ENCODE measurements around the gene RPL22L1. TPM values are rescaled to one million over a fixed set of nuclear protein-coding genes. Genes with fewer than 3 reads are reported as not detected.

Gene RPL22L1
- total RNA-seq, 1 donor from 2014 or later: 95.6 TPM

DNA sequence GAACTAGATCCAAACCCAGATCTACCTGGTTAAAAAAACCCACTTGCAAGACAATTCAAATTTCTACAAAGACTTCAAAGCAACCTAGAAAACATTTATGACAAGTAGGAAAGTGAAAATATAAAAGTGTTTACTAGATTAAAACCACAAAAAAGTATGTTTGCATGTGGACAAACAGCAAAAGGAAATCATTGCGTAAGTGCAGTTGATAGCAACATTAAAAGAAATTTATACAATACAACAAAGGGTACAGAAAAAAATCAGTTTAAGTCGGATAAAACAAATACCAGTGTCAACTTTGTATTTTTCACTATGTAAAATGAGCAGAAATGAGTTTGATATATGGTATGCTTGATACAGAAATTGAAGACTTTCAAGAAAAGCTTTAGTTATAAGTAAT is 35.9 kb upstream of the RPL22L1 start:
- TF ChIP-seq, protein P1, sequence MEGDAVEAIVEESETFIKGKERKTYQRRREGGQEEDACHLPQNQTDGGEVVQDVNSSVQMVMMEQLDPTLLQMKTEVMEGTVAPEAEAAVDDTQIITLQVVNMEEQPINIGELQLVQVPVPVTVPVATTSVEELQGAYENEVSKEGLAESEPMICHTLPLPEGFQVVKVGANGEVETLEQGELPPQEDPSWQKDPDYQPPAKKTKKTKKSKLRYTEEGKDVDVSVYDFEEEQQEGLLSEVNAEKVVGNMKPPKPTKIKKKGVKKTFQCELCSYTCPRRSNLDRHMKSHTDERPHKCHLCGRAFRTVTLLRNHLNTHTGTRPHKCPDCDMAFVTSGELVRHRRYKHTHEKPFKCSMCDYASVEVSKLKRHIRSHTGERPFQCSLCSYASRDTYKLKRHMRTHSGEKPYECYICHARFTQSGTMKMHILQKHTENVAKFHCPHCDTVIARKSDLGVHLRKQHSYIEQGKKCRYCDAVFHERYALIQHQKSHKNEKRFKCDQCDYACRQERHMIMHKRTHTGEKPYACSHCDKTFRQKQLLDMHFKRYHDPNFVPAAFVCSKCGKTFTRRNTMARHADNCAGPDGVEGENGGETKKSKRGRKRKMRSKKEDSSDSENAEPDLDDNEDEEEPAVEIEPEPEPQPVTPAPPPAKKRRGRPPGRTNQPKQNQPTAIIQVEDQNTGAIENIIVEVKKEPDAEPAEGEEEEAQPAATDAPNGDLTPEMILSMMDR (IDR thresholded peaks at IDR 0.05; ENCODE audit: insufficient read depth, low read depth, low read length): no peak
- Histone ChIP-seq H3K4me1 (ENCODE audit: insufficient read depth, low read length) (peaks cover 7% of the 10 kb centered on the region), H3K27me3 (ENCODE audit: insufficient read depth, low read length) (no peaks in the 10 kb centered on the region), H3K9ac (ENCODE audit: low read length) (no peak overlapping the region), H3K4me2 (ENCODE audit: low read length) (no peak overlapping the region), H3K27ac (ENCODE audit: low read depth, low read length) (no peak overlapping the region), H3K4me3 (ENCODE audit: insufficient read depth, low read depth, low read length) (no peak overlapping the region), H3K9me3 (ENCODE audit: insufficient read depth, low read depth, low read length) (peaks cover 11% of the 10 kb centered on the region), H3K36me3 (ENCODE audit: insufficient read depth, low read length) (no peaks in the 10 kb centered on the region), H2AFZ (ENCODE audit: low read depth, low read length) (no peak overlapping the region), H3K79me2 (ENCODE audit: insufficient read depth, low read length) (peaks cover 16% of the 10 kb centered on the region), H4K20me1 (ENCODE audit: insufficient read depth, low read length) (no peaks in the 10 kb centered on the region)
- Mint-ChIP-seq H3K27me3 (ENCODE audit: low read depth, unreplicated experiment) (no peaks in the 10 kb centered on the region), H3K27ac (ENCODE audit: unreplicated experiment) (no peak overlapping the region), H3K4me3 (ENCODE audit: unreplicated experiment) (no peak overlapping the region), H3K4me1 (ENCODE audit: low read depth, unreplicated experiment) (peaks cover 2% of the 10 kb centered on the region), H3K9me3 (ENCODE audit: unreplicated experiment) (peaks cover 2% of the 10 kb centered on the region), H3K36me3 (ENCODE audit: low read depth, unreplicated experiment) (peaks cover 2% of the 10 kb centered on the region)
- DNase-seq (ENCODE audit: low read depth) (no peak), FAIRE-seq (no peak)

DNA sequence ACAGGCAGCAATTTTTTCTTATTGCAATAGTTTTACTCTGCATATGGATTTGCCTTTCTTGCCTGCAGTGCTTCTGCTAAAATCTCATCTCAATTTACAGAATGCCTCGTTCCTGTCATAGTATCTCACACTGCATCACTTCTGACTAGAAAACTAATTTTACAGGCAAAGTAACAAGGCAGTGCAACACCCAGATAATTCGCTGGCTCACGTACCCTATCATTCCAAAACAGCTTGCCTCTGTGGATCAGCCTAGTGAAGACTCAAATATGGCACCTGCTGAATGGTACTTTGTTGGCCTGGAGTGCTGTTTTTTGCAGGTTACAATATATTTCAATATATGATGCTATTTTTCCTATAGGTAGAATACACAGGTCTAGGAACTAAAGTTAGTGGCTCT is 33.1 kb upstream of the RPL22L1 start:
- Histone ChIP-seq H3K9ac (ENCODE audit: low read length) (no peak overlapping the region), H3K27me3 (ENCODE audit: insufficient read depth, low read length) (no peaks in the 10 kb centered on the region), H3K4me3 (ENCODE audit: insufficient read depth, low read depth, low read length) (no peak overlapping the region), H3K27ac (ENCODE audit: low read depth, low read length) (no peak overlapping the region), H4K20me1 (ENCODE audit: insufficient read depth, low read length) (no peaks in the 10 kb centered on the region), H3K4me2 (ENCODE audit: low read length) (no peak overlapping the region), H3K4me1 (ENCODE audit: insufficient read depth, low read length) (peaks cover 4% of the 10 kb centered on the region), H3K36me3 (ENCODE audit: insufficient read depth, low read length) (no peaks in the 10 kb centered on the region), H3K9me3 (ENCODE audit: insufficient read depth, low read depth, low read length) (no peaks in the 10 kb centered on the region), H3K79me2 (ENCODE audit: insufficient read depth, low read length) (peaks cover 16% of the 10 kb centered on the region), H2AFZ (ENCODE audit: low read depth, low read length) (no peak overlapping the region)
- H3K4me1 Mint-ChIP-seq (ENCODE audit: low read depth, unreplicated experiment): peaks cover 2% of the 10 kb centered on the region
- H3K9me3 Mint-ChIP-seq (ENCODE audit: unreplicated experiment): peaks cover 3% of the 10 kb centered on the region
- no peaks in the 10 kb centered on the region for H3K27me3 Mint-ChIP-seq (ENCODE audit: low read depth, unreplicated experiment)
- FAIRE-seq: no peak
- TF ChIP-seq, protein P1 (IDR thresholded peaks at IDR 0.05; ENCODE audit: insufficient read depth, low read depth, low read length): no peak
- no peak for TF ChIP-seq EZH2 (IDR thresholded peaks at IDR 0.05; ENCODE audit: insufficient read depth, low read length)
- H3K4me3 Mint-ChIP-seq (ENCODE audit: unreplicated experiment): no peak overlapping the region
- no peak for DNase-seq (ENCODE audit: low read depth)
- H3K27ac Mint-ChIP-seq (ENCODE audit: unreplicated experiment): no peak overlapping the region
- peaks cover 3% of the 10 kb centered on the region for H3K36me3 Mint-ChIP-seq (ENCODE audit: low read depth, unreplicated experiment)

DNA sequence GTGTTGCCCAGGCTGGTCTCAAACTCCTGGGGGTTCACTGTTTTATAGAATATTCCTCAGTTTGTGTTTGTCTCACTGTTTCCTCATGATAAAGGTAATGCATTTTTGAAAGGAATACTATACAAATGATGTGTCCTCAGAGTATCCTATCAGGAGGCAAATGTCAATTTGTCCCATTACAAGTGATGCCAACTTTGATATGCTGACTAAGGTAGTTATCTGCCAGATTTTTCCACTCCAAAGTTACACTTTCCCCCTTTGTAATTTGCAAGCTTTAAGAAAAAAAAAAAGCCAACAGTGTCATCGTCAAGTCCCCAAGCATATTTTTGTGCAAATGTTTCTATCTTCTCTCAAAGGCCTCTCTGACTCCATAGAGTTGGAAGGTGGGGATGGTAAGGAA is 29.5 kb upstream of the RPL22L1 start:
- H3K36me3 Mint-ChIP-seq (ENCODE audit: low read depth, unreplicated experiment): peaks cover 15% of the 10 kb centered on the region
- Histone ChIP-seq H3K4me2 (ENCODE audit: low read length) (no peak overlapping the region), H3K4me3 (ENCODE audit: insufficient read depth, low read depth, low read length) (no peak overlapping the region), H2AFZ (ENCODE audit: low read depth, low read length) (no peak overlapping the region), H4K20me1 (ENCODE audit: insufficient read depth, low read length) (no peaks in the 10 kb centered on the region), H3K9ac (ENCODE audit: low read length) (no peak overlapping the region), H3K27me3 (ENCODE audit: insufficient read depth, low read length) (no peaks in the 10 kb centered on the region), H3K36me3 (ENCODE audit: insufficient read depth, low read length) (no peaks in the 10 kb centered on the region), H3K9me3 (ENCODE audit: insufficient read depth, low read depth, low read length) (peaks cover 4% of the 10 kb centered on the region), H3K79me2 (ENCODE audit: insufficient read depth, low read length) (no peaks in the 10 kb centered on the region), H3K27ac (ENCODE audit: low read depth, low read length) (no peak overlapping the region), H3K4me1 (ENCODE audit: insufficient read depth, low read length) (no peaks in the 10 kb centered on the region)
- no peaks in the 10 kb centered on the region for H3K4me1 Mint-ChIP-seq (ENCODE audit: low read depth, unreplicated experiment)
- TF ChIP-seq, protein P1 (IDR thresholded peaks at IDR 0.05; ENCODE audit: insufficient read depth, low read depth, low read length): no peak
- no peak for TF ChIP-seq EZH2 (IDR thresholded peaks at IDR 0.05; ENCODE audit: insufficient read depth, low read length)
- no peak overlapping the region for H3K4me3 Mint-ChIP-seq (ENCODE audit: unreplicated experiment)
- H3K27ac Mint-ChIP-seq (ENCODE audit: unreplicated experiment): no peak overlapping the region
- peaks cover 13% of the 10 kb centered on the region for H3K9me3 Mint-ChIP-seq (ENCODE audit: unreplicated experiment)
- FAIRE-seq: no peak
- no peaks in the 10 kb centered on the region for H3K27me3 Mint-ChIP-seq (ENCODE audit: low read depth, unreplicated experiment)
- DNase-seq (ENCODE audit: low read depth): no peak
